Natural killer cell (primary cell): ENCODE measurements around the gene EPHB1. TPM values are rescaled to one million over a fixed set of nuclear protein-coding genes. Genes with fewer than 3 reads are reported as not detected.

Experiments used
- ATAC-seq, 3 donors: fragments of 150-1000 bp in 2 of 3; fragments of 200-7000 bp in 1 of 3; cut with Tn5 transposase; 1 replicate in 1 of 3; 2 replicates in 2 of 3; pipeline ENCODE4 v1.10.0; 2021; ENCODE audit warnings: mild to moderate bottlenecking in 2 of 3, moderate library complexity in 2 of 3
- DNase-seq, 2 donors: peaks; one replicate each; pipeline versions ENCODE4 v3.0.0 to v3.0.0-alpha.2; 2013 to 2021; ENCODE audit warnings: mixed read lengths in 1 of 2
- H3K27ac ChIP-seq: one replicate; pipeline ENCODE4 v1.5.1; 2013; ENCODE audit warnings: mild to moderate bottlenecking, low read length
- H3K27me3 ChIP-seq: one replicate; pipeline ENCODE4 v1.6.1; 2013; ENCODE audit warnings: low read length; ENCODE audit not compliant: control insufficient read depth, insufficient read depth
- H3K36me3 ChIP-seq: one replicate; pipeline ENCODE4 v1.6.1; 2013; ENCODE audit warnings: low read length; ENCODE audit not compliant: control insufficient read depth, insufficient read depth
- H3K4me1 ChIP-seq: one replicate; pipeline ENCODE4 v1.6.1; 2013; ENCODE audit warnings: low read length; ENCODE audit not compliant: control insufficient read depth, insufficient read depth
- H3K4me3 ChIP-seq: one replicate; pipeline ENCODE4 v1.5.1; 2013; ENCODE audit warnings: low read length
- H3K9me3 ChIP-seq: one replicate; pipeline ENCODE4 v1.6.1; 2013; ENCODE audit warnings: low read length; ENCODE audit not compliant: control insufficient read depth, insufficient read depth
- H3K27ac Mint-ChIP-seq, 2 donors: one replicate each; pipeline ENCODE4 v1.8.0; 2022; ENCODE audit warnings: mild to moderate bottlenecking in 2 of 2, mixed read lengths in 2 of 2, moderate library complexity in 1 of 2
- H3K27me3 Mint-ChIP-seq, 2 donors: one replicate each; pipeline ENCODE4 v1.8.0; 2022; ENCODE audit warnings: low read depth in 2 of 2, mixed read lengths in 2 of 2
- H3K36me3 Mint-ChIP-seq: one replicate; pipeline ENCODE4 v1.8.0; 2022; ENCODE audit warnings: mixed read lengths
- H3K4me1 Mint-ChIP-seq, 2 donors: one replicate each; pipeline ENCODE4 v1.8.0; 2022; ENCODE audit warnings: mixed read lengths in 2 of 2
- H3K4me3 Mint-ChIP-seq: one replicate; pipeline ENCODE4 v1.8.0; 2022; ENCODE audit warnings: mild to moderate bottlenecking, moderate library complexity, mixed read lengths
- H3K9me3 Mint-ChIP-seq, 2 donors: one replicate each; pipeline ENCODE4 v1.8.0; 2022; ENCODE audit warnings: mixed read lengths in 2 of 2
- CTCF ChIP-seq: fragments of 200-600 bp; IDR thresholded peaks from one replicate; pipeline ENCODE4 v1.8.0; 2022; ENCODE audit warnings: antibody characterized with exemption
- WGBS: methylation state at CpG from one replicate; pipeline ENCODE4 v1.1.7; 2013; ENCODE audit warnings: missing lambda C conversion rate; ENCODE audit not compliant: insufficient coverage; 5-methylcytosine and 5-hydroxymethylcytosine counted together
- intact Hi-C: fragments of 100-400 bp; cut with micrococcal nuclease; formaldehyde crosslinking; loops from one replicate; pipeline ENCODE4 v1.14.2; 2022
- total RNA-seq, 4 donors: library from RNA; stranded (reverse); fragments of 120-200 nt in 1 of 4; gene quantifications; one replicate each; pipeline versions ENCODE4 v1.2.3 to v1.2.4, GENCODE V29; 2013 to 2022

EPHB1 gene
- total RNA-seq, 3 donors from 2014 or later (not counting 1 experiment from before 2014, with no cell fraction given), result 0.60 TPM; not detected in 2

GRCh38 chr3:135175728-135176277 lies 380.7 kb downstream of the EPHB1 start:
- no peak for TF ChIP-seq CTCF
- Histone ChIP-seq H3K4me3 (no peak overlapping the region), H3K9me3 (no peaks in the 10 kb centered on the region), H3K27me3 (no peaks in the 10 kb centered on the region), H3K4me1 (no peaks in the 10 kb centered on the region), H3K27ac (no peak overlapping the region), H3K36me3 (no peaks in the 10 kb centered on the region)
- ATAC-seq (no peak), DNase-seq (no peak)
- 82% methylated on average over 5 of the region's 5 CpGs for WGBS
- Mint-ChIP-seq H3K4me1 (no peaks in the 10 kb centered on the region), H3K36me3 (no peaks in the 10 kb centered on the region), H3K27me3 (no peaks in the 10 kb centered on the region), H3K9me3 (peaks cover 9 to 11% of the 10 kb centered on the region in 2 donors), H3K27ac (no peak overlapping the region), H3K4me3 (no peak overlapping the region)
- intact Hi-C loops, result no loop called here

GRCh38 chr3:135176881-135177280 lies 381.8 kb downstream of the EPHB1 start:
- intact Hi-C loops, result no loop called here
- Mint-ChIP-seq H3K4me3 (no peak overlapping the region), H3K4me1 (no peaks in the 10 kb centered on the region), H3K36me3 (no peaks in the 10 kb centered on the region), H3K27me3 (no peaks in the 10 kb centered on the region), H3K27ac (no peak overlapping the region), H3K9me3 (peaks cover 9 to 12% of the 10 kb centered on the region in 2 donors)
- no peak for DNase-seq
- no peaks in the 10 kb centered on the region for H3K27me3 ChIP-seq
- 85% methylated on average over 9 of the region's 9 CpGs for WGBS
- no peaks in the 10 kb centered on the region for H3K4me1 ChIP-seq
- no peak overlapping the region for H3K27ac ChIP-seq
- TF ChIP-seq CTCF, result no peak
- no peak overlapping the region for H3K4me3 ChIP-seq
- no peak for ATAC-seq
- H3K9me3 ChIP-seq, result no peaks in the 10 kb centered on the region
- H3K36me3 ChIP-seq, result no peaks in the 10 kb centered on the region

- Mint-ChIP-seq H3K9me3 (peaks cover 16 to 19% of the 10 kb centered on the region in 2 donors), H3K36me3 (no peaks in the 10 kb centered on the region), H3K27me3 (no peaks in the 10 kb centered on the region), H3K27ac (no peak overlapping the region), H3K4me1 (no peaks in the 10 kb centered on the region), H3K4me3 (no peak overlapping the region)
- Histone ChIP-seq H3K36me3 (no peaks in the 10 kb centered on the region), H3K9me3 (no peaks in the 10 kb centered on the region), H3K27ac (no peak overlapping the region), H3K27me3 (no peaks in the 10 kb centered on the region), H3K4me1 (no peaks in the 10 kb centered on the region), H3K4me3 (no peak overlapping the region)
- DNase-seq (no peak), ATAC-seq (no peak)
- no peak for TF ChIP-seq CTCF
- intact Hi-C loops, result no loop called here
- WGBS, result 50% methylated on average over 1 of the region's 2 CpGs
These were observed 383.5 kb downstream of the EPHB1 start for GRCh38 chr3:135178566-135178965.

- no peaks in the 10 kb centered on the region for H3K4me1 Mint-ChIP-seq
- H3K27ac ChIP-seq, result no peak overlapping the region
- no peak for ATAC-seq
These were observed 386.3 kb downstream of the EPHB1 start for GRCh38 chr3:135181408-135181807.

More at GRCh38 chr3:135181408-135181807, 386.3 kb downstream of the EPHB1 start:
- TF ChIP-seq CTCF, result no peak
- no peaks in the 10 kb centered on the region for H3K27me3 ChIP-seq
- no peaks in the 10 kb centered on the region for H3K36me3 ChIP-seq
- Mint-ChIP-seq H3K9me3 (peaks cover 14 to 21% of the 10 kb centered on the region in 2 donors), H3K27me3 (no peaks in the 10 kb centered on the region), H3K4me3 (no peak overlapping the region), H3K36me3 (no peaks in the 10 kb centered on the region), H3K27ac (no peak overlapping the region)
- no peaks in the 10 kb centered on the region for H3K9me3 ChIP-seq
- 51% methylated on average over 2 of the region's 3 CpGs for WGBS
- intact Hi-C loops, result no loop called here
- no peak for DNase-seq
- H3K4me1 ChIP-seq, result no peaks in the 10 kb centered on the region
- no peak overlapping the region for H3K4me3 ChIP-seq
